GM19328 (cell line): ENCODE measurements around the gene OXCT2.
A peak's percentile ranks its signal among the peaks of the same experiment; 100 is the strongest.
"Not testable (repeated sequence)": the region's sequence is repeated elsewhere in the genome, so short reads cannot be mapped to it uniquely, and the experiment has no call there.

Experiments
- ATAC-seq: cut with Tn5 transposase; IDR thresholded peaks from one replicate; pipeline ENCODE4 v1.9.1; 2021; ENCODE audit warnings: mild to moderate bottlenecking, moderate library complexity; ENCODE audit not compliant: unreplicated experiment

The OXCT2 gene

GRCh38 chr1:39763619-39764374 is 7.4 kb downstream of the OXCT2 start:
- ATAC-seq: not testable (repeated sequence)

GRCh38 chr1:39762550-39763540 is 8.3 kb downstream of the OXCT2 start:
- ATAC-seq: no peak

- ATAC-seq: no peak
Observed at GRCh38 chr1:39761557-39762260, 9.4 kb downstream of the OXCT2 start.

- no peak for ATAC-seq
Observed at GRCh38 chr1:39761016-39761415, 10.1 kb downstream of the OXCT2 start.

- no peak for ATAC-seq
Observed at GRCh38 chr1:39760074-39761008, 10.8 kb downstream of the OXCT2 start.

- ATAC-seq: no peak
Observed at GRCh38 chr1:39759436-39759726, 11.8 kb downstream of the OXCT2 start.

- ATAC-seq: no peak
Observed at GRCh38 chr1:39758556-39759435, 12.4 kb downstream of the OXCT2 start.

- no peak for ATAC-seq
Observed at GRCh38 chr1:39757501-39757900, 13.6 kb downstream of the OXCT2 start.

GRCh38 chr1:39755965-39756659 is 15.0 kb downstream of the OXCT2 start:
- ATAC-seq: no peak

GRCh38 chr1:39754906-39755504 is 16.1 kb downstream of the OXCT2 start:
- ATAC-seq: no peak

- ATAC-seq: no peak
Observed at GRCh38 chr1:39754026-39754570, 17.1 kb downstream of the OXCT2 start.

- no peak for ATAC-seq
Observed at GRCh38 chr1:39753132-39754025, 17.8 kb downstream of the OXCT2 start.

GRCh38 chr1:39752703-39753102 is 18.4 kb downstream of the OXCT2 start:
- ATAC-seq: no peak

GRCh38 chr1:39751595-39751994 is 19.6 kb downstream of the OXCT2 start:
- ATAC-seq: no peak

- no peak for ATAC-seq
Observed at GRCh38 chr1:39745016-39745670, 26.0 kb downstream of the OXCT2 start.

GRCh38 chr1:39738622-39739366 is 32.4 kb downstream of the OXCT2 start, which contains the start of gene PPIE:
Gene PPIE, plus strand, starts transcription at chr1:39738882. Its CDS starts 19 bp downstream, at chr1:39738901.
- ATAC-seq: peak; percentile 82
